Measurements from ENCODE around the gene FERMT3.
A peak's percentile ranks its signal among the peaks of the same experiment; 100 is the strongest.

Gene FERMT3

GRCh38 chr11:64222651-64223000 lies 16.1 kb downstream of the FERMT3 start:
- H3K27me3 ChIP-seq = no peaks in the 10 kb centered on the region
- H3K4me3 ChIP-seq (ENCODE audit: low read depth, low read length) = no peak overlapping the region
- no peak for DNase-seq
- peaks cover 8% of the 10 kb centered on the region for H3K4me1 ChIP-seq
- no peaks in the 10 kb centered on the region for H3K9me3 ChIP-seq
- no peak for TF ChIP-seq CTCF (IDR thresholded peaks at IDR 0.05; ENCODE audit: low read depth, low read length)
- no peaks in the 10 kb centered on the region for H3K36me3 ChIP-seq

DNA sequence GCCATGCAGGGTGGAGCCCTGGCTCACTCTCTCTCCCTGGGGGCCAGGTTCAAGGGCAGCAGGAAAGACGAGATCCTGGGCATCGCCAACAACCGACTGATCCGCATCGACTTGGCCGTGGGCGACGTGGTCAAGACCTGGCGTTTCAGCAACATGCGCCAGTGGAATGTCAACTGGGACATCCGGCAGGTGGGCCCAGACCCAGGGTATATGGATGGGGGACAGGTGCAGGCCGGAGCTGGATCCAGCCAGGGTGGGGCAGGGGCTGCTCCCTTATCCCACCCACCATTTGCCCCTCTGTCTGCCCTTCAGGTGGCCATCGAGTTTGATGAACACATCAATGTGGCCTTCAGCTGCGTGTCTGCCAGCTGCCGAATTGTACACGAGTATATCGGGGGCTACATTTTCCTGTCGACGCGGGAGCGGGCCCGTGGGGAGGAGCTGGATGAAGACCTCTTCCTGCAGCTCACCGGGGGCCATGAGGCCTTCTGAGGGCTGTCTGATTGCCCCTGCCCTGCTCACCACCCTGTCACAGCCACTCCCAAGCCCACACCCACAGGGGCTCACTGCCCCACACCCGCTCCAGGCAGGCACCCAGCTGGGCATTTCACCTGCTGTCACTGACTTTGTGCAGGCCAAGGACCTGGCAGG lies 16.6 kb downstream of the FERMT3 start:
- TF ChIP-seq CTCF (IDR thresholded peaks at IDR 0.05; ENCODE audit: low read depth, low read length) = no peak
- Histone ChIP-seq H3K4me1 (peaks cover 8% of the 10 kb centered on the region), H3K27me3 (no peaks in the 10 kb centered on the region), H3K4me3 (ENCODE audit: low read depth, low read length) (no peak overlapping the region), H3K36me3 (no peaks in the 10 kb centered on the region), H3K9me3 (no peaks in the 10 kb centered on the region)
- peak; percentile 58 for DNase-seq

- no peaks in the 10 kb centered on the region for H3K36me3 ChIP-seq
- no peak for DNase-seq
- no peaks in the 10 kb centered on the region for H3K9me3 ChIP-seq
- no peak for TF ChIP-seq CTCF (IDR thresholded peaks at IDR 0.05; ENCODE audit: low read depth, low read length)
- no peak overlapping the region for H3K4me3 ChIP-seq (ENCODE audit: low read depth, low read length)
- H3K4me1 ChIP-seq = peaks cover 8% of the 10 kb centered on the region
- no peaks in the 10 kb centered on the region for H3K27me3 ChIP-seq
Measured at GRCh38 chr11:64224151-64224890, 17.8 kb downstream of the FERMT3 start.

GRCh38 chr11:64224891-64225607 lies 18.5 kb downstream of the FERMT3 start:
- Histone ChIP-seq H3K4me1 (peaks cover 8% of the 10 kb centered on the region), H3K27me3 (no peaks in the 10 kb centered on the region), H3K36me3 (no peaks in the 10 kb centered on the region), H3K9me3 (no peaks in the 10 kb centered on the region), H3K4me3 (ENCODE audit: low read depth, low read length) (peak overlapping the region; percentile 73)
- TF ChIP-seq CTCF (IDR thresholded peaks at IDR 0.05; ENCODE audit: low read depth, low read length) = no peak
- no peak for DNase-seq

DNA sequence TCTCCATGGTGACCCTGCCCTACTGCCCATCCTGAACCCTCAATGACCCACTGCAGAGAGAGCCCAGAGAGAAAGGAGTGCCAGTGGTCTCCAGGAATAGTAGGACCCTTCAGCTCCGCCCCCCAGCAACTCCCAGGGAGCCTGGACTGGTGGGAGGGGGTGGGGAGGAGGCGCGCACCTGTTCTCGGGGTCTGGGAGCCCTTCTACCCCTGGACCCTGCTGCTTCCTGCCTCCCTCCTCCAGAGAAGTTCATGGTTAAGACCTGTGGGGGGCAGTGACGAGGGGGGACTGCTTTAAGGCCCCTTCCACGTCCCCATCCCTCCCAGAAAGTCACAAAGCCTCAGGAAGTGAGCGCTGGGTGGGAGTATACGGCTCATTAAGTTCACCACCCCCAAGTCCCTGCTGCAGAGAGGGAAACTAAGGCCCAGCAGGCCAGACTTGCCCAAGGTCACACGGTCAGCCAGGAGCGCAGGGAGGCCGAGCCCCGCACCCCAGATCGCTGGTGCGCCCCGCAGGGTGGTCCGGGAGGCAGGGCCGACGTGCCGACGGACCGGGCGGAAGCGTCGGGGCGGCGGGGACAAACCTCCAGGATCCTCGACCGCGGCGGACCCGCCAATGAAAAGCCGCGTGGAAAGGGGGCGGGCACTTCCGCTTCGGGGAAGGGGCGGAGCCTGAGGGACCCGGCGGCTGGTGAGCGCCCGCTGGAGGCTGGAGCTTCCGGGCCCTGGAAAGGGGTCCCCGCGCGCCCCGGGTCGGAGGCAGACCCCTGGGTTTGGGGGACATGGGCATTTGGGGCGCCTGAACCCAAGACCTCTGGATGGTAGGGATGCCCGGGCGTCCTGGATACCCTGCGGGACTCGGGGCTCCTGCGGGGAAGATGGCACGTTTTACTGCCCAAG lies 19.3 kb downstream of the FERMT3 start, which contains the start of the genes NUDT22 and TRPT1:
Gene NUDT22 (plus strand): TSS at position 667 of the 899 bp plus-strand sequence. CDS start 379 bp downstream, outside the sequence.
Gene TRPT1 (minus strand): TSS at position 579 of the 899 bp plus-strand sequence. CDS start 326 bp downstream, at position 253.
- peak within 1 kb of the TSS; percentile 73 for H3K4me3 ChIP-seq (ENCODE audit: low read depth, low read length)
- no peaks in the 10 kb centered on the region for H3K27me3 ChIP-seq
- H3K9me3 ChIP-seq = no peaks in the 10 kb centered on the region
- peaks cover 8% of the 10 kb centered on the region for H3K4me1 ChIP-seq
- peak; percentile 87 for DNase-seq
- no peaks in the 10 kb centered on the region for H3K36me3 ChIP-seq
- TF ChIP-seq CTCF (IDR thresholded peaks at IDR 0.05; ENCODE audit: low read depth, low read length) = no peak
